ENCODE results near the gene ZC3H4.
"Not testable (repeated sequence)": the region's sequence is repeated elsewhere in the genome, so short reads cannot be mapped to it uniquely, and the experiment has no call there.

The ZC3H4 gene

DNA sequence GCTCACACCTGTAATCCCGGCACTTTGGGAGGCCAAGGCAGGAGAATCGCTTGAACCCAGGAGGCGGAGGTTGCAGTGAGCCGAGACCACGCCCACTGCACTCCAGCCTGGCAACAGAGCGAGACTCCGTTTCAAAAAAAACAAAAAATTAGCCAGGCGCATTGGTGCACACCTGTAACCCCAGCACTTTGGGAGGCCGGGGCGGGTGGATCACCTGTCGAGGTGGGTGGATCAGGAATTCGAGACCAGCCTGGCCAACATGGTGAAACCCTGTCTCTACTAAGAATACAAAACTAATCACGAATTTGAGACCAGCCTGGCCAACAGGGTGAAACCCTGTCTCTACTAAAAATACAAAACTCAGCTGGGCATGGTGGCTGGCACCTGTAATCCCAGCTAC lies 35.2 kb downstream of the ZC3H4 start:
- DNase-seq, result not testable (repeated sequence)

DNA sequence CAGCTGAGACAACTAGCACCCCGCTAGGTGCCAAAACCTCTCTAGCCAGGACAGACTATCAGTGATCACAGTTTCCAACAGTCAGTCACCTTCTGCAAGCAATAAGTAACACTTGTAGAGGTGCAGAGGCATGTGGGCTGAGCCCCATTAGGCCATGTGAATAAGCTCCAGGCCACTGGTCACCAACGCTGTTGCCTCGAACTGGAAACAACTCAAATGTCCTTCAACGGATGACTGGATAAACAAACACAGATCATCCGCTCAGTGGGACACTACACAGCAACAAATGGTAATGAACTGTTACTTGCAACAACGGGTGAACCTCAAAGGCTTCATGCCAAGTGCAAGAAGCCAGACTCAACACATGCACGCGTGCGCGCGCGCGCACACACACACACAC lies 37.6 kb downstream of the ZC3H4 start:
- DNase-seq, result no peak

DNA sequence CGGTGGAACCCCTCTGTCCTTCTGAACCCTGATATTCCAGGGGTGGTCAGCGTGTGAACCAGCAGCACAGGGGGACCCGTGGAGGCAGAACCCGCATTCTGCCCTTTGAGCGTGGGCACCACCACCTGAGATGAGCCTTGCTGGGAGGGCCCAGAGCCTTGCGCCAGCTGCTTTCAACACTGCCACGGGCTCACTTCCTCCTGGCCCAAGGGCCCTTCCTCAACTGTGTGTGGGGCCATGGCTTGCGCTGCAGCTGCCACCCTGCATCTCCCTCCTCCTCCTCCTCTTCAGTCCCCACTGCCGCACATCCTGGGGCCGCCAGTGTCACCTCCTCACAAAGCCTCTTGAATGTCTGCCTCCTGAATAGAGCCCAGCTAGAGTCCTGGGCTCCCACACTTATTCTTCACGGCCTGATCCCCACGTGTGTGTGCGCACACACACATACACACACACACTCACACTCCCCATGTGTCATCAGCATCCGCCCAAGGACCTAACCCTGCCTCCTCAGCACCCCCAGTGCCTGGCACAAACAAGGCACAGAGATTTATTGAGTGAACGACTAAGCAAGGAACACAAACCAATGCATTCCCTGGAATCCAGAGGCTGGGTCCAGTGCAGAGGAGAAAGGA lies 38.3 kb downstream of the ZC3H4 start:
- no peak for DNase-seq

DNA sequence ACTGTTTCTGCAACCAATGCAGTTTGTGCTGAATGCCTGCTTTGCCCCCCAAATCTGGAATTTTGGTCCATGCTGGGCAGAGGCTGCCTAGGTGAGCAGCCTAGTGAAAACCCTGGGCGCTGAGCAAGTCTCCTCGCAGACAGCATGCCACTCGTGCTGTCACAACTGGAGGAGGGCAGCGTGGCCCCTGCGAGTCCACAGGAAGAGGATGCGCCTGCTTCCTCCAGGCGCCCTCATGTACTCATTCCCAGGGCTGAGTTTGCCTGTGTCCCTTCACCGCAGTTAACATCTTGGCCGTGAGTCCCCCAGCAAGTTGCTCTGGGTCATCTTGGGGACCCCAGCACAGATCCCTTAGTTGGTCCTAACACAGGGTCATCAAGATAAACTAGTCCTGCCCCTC lies 39.0 kb downstream of the ZC3H4 start:
- no peak for DNase-seq

DNA sequence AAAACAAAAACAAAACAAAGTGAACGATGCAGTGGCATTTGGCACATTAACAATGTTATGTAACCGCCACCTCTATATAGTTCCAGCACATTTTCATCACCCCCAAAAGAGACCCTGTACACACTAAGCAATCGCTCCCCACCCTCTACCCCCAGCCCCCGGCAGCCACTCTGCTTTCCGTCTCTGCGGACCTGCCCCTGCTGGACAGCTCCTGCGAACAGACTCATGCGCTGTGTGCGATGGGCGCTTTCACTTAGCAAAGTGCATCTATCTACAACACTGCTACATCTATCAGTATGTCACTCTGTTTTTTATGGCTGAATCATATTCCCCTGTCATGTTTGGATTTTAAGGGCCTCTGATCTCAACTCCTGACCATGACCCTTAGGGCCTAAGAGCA lies 40.0 kb downstream of the ZC3H4 start:
- no peak for DNase-seq

DNA sequence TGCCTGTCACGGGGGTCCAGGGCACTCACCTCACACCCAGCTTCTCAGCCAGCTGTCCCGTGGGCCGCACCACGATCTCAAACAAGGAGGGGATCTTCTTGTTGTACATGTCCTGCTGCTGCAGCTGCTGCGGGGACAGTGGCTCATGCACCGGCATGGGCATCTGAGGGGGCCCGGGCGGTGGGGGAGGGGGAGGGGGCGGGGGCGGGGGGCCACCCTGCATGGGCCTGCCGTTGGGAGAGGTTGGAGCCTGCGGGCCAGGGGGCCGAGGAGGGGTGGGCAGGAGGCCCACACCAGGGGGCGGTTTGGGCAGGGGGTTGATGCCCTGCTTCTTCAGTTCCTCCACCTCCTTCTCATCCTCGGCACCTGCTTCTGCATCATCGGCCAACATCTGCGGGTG lies 41.3 kb downstream of the ZC3H4 start:
- no peak for DNase-seq

DNA sequence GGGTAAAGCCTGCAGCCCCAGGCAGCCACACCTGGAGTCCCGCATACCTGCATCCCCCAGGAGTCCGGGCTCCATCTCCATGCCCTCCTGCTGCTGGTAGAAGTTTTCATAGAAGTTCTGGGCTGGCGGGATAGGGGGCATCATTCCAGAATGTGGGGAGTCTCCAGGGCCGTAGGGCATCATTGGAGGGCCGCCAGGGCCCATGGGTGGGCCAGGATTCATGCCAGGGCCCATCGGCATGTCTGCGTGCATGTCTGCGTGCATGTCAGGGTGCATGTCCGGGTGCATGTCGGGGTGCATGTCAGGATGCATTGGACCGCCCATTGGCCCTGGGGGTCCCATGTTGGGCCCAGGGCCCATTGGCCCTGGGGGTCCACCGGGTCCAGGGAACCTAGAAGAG lies 41.8 kb downstream of the ZC3H4 start:
- DNase-seq, result no peak

DNA sequence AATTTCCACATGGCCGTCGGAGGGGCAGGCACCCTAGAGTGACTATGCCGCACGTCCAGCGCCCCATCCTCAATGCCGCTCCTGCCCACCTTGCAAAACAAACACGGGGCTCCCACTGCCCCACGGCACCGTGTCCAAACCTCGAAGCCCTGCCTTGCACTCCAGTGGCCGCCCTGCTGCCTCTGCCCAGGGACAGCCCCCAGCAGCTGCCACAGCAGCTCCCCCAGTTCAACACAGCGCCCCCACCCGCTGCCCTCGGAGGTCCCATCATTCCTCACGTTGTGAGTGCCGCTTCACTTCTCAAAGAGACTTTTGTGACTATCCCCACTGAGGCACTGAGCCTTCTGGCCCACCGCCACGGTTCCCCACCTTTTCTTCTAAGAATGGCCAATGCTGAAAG lies 42.8 kb downstream of the ZC3H4 start:
- DNase-seq, result no peak

DNA sequence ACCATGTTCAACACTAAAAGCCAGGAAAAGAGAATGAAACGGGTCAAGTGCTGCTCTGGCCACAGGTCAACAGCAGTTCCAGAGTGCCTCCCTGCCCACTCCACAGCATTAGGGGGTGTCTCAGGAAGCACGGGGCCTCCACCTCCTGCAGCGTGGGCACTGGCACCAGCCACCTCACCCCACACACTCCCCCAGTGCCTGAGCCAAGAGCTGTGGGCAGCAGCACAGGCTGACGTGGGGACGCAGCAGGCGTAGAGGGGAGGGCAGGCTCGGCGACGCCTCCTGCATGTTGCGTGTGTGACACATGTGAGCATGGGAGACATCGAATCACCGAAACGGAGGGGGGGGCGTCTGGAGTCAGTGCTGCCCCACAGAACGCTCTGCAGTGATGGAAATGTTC lies 43.8 kb downstream of the ZC3H4 start:
- DNase-seq, result no peak

DNA sequence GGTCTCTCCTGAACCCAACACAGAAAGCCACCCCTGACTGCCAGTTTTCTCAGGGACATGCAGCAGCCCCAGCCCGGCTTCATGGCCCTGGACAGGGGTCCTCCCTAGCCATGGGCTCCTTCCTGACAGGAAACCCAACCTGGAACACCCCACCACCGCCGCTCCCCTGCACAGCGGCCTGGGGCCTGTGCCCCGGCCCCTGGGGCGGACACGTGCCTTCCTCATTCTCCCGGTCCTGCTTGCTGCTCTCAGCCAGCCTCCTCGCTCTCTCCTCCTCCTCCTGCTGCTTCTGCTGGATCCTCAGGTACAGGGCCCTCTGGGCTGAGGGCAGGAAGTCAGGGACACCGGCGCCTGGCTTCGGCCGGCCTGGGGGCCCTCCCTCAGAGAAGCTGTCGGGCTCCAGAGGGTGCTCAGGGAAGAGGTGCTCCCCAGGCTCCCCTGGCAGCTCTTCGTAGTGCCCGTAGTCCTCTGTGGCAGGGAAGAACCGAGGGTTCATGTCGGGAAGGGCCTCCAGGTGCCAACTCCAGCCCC lies 44.6 kb downstream of the ZC3H4 start:
- DNase-seq, result no peak

DNA sequence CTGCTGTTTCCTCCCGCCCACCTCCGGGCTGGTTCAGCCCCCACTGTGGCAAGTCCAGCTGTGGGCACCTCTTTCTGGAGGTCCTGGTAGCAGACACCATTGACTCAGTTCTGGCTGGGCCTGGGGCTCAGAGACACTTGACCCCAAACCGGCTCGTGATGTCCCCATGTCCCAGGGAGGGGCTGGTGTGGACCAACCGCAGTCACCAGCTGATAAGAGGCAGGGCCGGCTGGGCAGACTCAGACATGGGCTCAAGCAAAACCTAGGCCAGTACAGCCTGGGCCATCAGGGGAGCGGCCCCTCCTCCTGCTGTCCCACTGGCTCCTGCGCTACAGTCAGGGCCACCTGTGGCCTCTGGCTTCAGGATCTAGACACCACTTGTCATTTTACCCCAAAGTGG lies 45.3 kb downstream of the ZC3H4 start:
- DNase-seq, result no peak

DNA sequence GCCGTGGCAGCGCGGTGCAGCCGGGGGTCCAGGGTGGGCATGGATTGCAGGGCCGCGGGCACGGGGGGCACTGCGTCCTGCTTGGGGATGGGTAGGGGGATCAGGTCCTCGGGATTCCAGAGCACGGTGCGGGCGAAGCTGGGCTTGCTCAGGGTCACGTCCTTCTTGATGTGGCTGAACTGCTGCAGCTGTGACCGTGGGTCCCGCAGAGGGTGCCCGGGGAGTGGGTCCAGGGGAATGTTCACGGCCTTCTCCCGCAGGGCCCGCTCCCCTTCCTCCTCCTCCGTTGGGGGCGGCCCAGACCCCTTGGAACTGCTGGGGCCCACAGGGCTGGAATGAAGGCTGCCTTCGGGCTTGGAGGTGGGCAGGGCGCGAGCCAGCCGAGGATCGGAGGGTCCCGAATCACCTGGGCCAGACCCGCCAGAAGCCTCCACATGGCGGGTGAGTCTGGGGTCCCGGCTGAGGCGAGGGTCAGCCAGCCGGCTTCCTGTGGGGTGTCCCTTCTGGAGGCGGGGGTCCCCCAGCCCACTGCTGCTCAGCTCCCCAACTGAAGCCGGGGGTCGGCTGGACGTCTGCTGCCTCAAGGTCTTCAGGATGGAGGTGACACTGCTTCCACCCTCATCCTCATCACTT lies 46.2 kb downstream of the ZC3H4 start:
- no peak for DNase-seq

DNA sequence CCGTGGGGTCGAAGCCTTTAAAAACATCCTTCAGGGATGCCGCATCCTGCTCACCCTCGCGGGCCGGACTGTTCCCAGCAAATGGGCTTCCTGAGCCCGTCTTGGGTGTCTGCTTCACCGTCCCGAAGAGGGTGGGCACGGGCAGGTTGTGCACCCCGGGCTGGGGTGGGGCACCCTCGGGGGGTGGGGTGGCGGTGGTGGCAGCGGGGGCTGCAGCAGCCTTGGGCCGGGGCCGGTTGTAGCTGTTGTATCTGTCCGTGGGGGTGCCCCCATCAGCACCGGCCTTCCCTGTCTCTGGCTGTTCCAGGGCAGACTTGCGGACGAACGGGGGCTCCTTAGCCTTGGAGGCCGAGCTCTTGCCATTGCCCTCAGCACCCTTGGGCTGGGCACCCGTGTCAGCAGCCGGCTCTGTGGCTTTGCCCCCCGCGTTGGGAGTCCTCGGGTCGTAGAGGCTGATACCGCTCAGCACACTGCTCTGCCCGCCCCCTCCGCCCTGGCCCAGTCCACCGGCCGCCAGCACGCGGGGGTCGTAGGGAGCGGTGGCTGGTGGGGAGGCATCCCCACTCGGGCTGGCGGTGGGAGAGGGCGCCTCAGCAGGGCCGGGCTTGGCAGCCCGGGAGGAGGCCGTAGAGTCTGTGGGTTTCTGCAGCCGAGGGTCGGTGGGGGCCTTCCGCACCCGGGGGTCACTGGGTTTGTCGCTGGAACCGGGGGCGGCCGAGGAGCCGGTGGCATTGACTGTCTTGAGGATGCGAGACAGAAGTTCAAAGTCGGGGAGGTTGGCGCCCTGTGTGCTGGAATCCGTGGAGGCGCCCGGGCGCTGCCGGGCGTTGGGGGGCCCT lies 47.0 kb downstream of the ZC3H4 start:
- no peak for DNase-seq

DNA sequence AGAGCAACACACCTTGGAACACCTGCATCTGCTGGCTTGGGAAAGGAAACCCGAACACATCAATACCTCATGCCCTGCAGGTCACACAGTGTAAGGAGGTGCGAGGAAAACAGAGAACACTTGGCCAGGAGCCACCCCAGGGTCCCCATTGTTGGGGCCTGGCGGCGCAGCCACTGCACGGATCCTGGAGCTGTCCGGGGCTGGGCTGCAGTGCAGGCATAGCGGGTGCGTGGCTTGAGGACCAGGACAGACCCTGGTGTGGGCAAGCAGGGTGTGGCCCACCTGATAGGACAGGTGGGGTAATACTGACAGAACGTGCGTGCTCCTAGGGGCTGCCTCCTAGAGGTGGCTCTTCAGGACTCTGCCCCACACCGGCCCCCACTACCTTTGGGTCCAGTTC lies 48.3 kb downstream of the ZC3H4 start:
- DNase-seq, result no peak

DNA sequence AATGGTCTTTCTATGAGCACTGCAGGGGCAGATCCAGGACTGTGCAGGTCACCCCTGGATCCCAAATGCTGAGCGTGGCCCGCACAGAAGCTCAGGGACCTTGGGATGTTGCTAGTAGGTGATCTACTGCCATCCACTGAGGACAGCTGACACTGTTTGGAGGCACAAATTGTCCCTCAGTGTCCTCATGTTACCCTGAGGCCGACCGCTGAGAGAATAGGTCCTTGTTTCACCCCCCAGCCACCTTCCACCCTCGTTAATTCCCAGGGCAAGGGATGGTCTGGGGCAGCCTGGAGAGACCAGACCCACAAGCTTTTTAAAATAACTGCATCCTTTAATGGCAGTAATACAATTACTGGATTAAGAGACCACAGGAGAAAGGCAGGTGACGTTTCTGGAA lies 49.7 kb downstream of the ZC3H4 start:
- DNase-seq, result no peak

DNA sequence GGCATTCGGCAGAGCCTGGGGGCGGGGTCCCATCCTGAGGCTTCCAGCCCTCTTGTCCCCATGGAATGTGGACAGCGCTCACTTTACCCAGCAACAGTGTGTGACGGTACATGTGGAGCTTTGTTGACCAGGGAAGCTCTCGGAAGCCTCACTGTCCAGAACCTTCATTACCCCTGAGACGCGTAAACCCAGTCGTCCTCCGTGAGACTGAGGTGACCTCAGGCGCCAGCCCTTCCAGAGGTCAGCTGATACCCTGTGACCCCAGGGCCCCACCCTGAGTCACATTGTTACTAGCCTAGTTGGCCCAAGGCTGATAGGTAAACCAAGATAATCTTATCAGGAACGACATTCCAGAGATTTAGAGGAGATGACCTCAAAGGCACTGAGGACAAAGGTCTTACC lies 55.0 kb downstream of the ZC3H4 start:
- no peak for DNase-seq

DNA sequence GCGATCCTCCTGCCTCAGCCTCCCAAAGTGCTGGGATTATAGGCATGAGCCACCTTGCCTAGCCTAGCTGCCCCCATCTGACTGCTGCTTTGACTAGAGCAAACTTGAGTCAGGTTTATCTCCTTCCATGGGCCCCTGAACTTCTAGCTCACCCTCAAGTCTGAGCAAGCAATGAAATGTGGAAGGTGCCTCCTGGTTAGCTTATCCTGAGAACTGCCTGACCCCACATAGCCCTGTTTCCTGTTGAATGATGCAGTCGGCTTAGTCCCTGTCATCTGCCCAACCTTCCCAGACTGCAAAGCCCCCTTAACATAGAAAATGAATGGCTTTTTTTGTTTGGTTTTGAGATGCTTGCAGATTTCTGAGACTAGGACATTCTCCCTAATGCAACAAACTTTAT lies 56.2 kb downstream of the ZC3H4 start:
- DNase-seq, result no peak

DNA sequence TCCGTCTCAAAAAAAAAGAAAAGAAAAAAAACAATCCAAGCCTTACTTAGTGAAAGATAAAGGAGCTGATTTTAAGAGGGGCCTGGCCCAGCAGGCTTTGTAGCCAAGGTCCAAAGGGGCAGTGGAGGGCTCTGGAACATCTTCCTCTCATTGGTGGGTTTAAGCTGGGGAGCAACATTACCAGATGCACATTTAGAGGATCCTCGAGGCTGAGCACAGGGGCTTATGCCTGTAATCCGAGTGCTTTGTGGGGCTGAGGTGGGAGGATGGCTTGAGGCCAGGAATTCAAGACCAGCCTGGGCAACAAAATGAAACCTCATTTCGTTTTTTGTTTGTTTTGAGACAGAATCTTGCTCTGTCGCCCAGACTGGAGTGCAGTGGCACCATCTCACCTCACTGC lies 57.2 kb downstream of the ZC3H4 start:
- DNase-seq, result peak; percentile 73

DNA sequence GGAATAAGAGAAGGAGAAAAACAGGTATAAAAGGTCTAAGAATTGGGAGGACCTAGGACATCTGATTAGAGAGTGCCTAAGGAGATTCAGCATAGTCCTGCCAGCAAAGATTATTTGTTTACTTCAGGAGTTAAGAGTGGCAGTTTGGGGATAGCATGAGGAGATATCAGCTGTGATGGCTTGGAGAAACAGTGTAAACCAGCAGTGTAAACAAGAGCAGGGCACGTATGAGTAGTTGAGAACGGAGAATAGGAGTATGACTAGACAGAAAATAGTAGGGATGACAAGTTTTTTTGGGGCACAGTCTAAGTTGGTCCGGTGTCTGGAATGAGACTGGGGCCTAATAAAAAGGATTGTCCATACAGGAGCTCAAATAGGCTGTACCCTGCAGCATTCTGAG lies 63.0 kb downstream of the ZC3H4 start:
- DNase-seq, result not testable (repeated sequence)

DNA sequence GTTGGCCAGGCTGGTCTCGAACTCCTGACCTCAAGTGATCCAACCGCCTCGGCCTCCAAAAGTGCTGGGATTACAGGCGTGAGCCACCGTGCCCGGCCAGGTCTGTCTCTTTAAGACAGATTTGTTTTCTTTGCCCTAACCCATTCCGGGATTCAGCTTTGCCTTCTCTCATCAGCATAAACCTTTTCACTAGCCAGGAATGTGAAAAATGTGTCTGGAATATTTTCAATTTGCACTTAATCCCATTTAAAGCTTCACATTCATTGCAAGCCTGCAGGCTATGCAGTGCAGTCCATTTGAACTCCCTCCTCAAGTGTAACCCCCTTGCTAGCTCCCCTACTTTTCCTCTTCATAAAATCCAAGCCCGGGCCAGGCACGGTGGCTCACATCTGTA lies 64.3 kb downstream of the ZC3H4 start:
- DNase-seq, result no peak

DNA sequence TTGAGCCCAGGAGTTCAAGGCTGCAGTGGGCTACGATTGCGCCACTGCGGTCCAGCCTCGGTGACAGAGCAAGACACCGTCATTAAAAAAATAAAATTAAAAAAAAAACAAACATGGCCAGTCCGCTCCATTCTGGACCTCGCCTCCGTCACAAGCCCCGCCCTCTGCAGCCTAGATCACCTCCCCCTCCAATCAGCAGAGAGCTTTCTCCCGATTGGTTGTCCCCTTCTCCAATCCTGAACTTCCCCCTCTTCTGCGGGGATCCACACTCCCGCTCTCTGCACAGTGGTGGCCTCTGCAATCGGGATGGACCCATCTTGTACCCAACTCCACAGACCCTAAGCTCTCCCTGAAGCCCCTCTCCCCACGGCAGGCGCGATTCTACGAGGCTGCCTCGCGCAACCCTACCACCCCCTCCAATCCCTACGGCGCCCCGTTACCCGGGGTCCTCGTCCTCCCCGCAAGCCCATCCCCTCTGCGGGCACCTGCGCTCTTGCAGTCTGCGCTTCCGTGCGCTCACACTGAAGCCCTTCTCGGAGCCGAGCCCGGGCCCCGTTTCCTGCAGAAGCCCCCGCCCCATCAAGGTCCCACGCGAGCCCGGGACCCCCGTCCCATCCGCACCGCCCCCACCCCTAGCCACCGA lies 65.7 kb downstream of the ZC3H4 start:
- DNase-seq, result peak; percentile 79

DNA sequence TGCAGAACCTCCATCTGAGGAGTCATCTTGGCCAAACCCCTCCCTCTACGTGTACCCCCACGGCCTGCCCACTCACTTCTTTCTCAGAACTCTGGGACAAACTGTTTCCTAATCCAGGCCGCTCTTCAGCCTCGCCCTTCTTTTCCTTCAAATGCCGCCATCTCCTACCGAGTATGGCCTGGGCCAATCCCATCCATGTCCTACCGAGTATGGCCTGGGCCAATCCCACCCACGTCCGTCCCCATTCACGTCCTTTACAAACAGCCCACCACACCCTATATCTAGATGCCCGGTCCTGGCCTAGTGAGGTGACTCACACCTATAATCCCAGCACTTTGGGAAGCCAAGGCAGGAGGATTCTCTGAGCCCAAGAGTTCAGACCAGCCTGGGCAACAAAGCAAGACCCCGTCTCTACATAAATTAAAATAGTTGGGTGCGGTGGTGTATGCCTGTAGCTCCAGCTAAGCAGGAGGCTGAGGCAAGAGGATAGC lies 66.3 kb downstream of the ZC3H4 start:
- no peak for DNase-seq

DNA sequence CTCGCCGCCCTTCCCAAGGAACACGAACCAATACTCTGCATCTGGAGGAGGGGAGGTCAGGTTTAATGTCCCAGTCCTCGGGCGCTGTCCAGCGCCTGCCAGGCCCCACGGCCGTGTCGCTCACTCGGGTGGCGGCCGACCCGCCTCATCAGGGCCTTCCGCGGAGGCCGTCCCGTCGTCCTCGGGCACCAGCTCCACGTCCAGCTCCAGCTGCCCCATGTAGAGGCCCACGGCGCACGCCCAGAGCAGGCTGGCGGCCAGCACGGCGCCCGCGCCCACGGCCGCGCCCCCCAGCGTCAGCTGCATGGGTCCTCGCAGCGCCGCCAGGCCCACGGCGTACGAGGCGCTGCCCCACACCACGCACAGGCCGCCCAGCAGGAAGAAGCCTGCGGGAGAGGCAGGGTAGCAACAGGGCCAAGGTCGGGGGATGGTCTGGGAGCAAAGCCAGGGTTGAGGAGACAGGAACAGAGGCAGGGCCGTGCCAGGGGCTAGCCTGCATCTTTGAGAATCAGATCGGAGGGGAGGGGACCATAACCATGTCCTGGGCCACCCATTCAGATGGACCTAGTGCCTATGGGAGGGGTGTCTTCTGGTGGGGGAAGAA lies 67.6 kb downstream of the ZC3H4 start:
- no peak for DNase-seq

Measured in DMS79 (cell line).